Activated CD8-positive, alpha-beta memory T cell treated with anti-CD3 and anti-CD28 coated beads for 1 hour (primary cell): ENCODE measurements around the gene HOXC10.

Experiments used
- DNase-seq, 2 donors: peaks; one replicate each; pipeline ENCODE4 v3.0.0-alpha.2; 2020; ENCODE audit warnings: low read depth in 1 of 2; ENCODE audit errors: extremely low read depth in 1 of 2

HOXC10 gene

DNA sequence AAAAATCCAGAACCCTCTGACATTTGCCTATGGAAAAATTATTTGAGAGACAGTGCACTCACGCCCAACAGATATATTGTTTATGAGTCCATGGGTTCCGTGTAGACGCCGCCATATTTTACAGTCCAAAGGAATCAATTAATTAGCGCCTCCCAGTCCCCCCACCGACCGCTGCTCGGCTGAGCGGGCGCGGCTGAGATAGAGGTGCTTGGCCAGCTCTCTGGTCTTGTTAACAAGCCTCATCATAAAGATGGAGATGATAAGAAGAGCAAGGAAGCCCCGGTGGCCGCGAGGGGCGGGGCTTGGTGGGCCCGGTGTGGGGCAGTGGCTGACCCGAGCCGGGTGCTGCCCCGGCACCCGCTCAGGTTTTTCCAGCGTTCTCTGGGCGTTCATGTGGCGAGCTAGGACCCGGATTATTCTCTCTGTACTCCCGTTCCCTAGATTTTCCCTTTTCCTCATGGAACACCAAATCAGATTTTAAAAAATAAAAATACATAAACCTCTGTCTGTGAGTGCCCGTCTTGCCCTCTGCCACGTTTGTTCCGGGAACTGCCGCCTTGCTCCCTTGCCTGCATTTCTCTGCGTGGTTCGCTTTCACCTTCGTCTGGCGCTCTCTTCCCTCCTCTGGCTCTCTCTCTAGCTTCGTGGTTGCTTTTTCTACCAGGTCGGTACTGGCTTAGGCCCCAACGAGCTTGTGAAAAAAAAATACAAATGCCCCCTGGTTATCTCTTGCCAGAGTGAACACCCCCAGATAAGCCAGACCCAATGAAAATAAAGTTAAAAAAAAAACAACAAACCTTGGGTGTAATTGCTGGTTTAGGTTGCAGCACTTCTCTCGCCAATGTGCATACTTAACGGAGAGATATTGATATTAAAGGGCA is 21.3 kb upstream of the HOXC10 start:
- DNase-seq = no peak

DNA sequence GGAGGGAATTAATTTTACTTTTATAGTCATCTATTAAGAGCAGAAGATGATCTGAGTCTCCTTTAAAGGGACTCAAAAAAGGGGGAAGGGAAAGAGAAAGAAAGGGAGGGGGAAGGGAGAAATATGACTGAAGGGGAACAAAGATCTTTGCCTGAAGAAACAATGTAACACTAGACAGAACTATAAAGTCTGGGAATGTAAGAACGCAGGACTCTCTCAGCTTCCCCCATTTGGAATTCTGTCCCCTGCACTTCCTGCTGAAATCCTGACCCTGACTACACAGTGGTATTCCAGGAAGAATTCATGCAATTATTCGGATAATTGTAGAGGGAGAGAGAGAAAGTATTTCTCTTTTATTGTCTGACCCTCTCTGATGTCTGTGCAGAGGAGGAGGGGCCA is 20.6 kb upstream of the HOXC10 start:
- DNase-seq = no peak

DNA sequence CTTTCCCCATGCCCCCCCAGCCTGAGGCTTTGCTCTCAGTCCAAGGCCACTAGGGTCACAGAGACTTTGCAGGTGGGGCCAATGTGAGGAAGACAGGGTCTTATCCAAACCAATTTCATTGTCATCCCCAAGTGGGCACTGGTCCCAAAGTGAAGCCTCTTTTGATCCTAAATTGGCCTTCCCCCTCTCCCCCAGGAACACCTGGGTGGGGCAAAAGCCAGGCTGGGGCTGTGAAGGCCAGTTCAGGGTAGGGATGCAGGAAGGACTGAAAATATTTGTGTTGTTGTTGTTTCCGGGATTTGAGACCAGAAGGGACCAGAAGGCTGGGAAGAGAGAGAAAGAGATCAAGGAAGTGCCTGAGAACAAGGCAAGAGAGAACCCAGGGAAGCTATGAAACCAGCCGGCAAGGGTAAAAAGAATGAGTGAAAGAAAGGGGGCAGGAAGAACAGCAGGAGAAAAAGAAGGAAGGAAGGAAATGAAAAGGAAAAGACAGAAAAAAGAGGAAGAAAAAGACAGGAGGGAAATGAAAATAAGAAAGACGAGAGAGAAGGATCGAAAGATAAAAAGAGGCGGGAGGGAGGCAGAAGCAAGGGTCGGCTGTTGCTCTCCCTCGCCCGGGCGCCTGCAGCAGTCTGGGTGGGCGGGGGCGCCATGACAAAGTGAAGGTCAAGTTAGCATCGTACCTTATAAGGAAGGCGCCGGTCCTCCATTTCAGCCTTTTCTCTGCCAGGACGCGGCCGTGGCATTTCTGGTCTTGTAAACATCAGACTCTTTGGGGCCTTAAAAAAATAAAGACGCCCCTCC is 19.5 kb upstream of the HOXC10 start:
- no peak for DNase-seq

DNA sequence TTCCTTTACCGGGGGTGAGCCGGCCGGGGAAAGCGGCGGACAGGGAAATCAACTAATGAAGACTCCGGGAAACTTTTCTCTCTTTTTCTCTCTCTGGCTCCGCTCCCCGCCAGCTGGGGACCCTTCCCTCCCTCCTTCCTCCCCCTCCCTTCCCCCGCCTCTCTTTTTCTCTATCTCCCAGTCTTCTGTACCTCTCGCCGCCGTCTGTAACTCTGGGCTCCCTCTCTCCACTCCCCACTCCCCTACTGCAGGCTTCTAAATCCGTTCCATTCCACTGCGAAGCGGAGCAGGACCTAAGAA is 18.9 kb upstream of the HOXC10 start:
- DNase-seq = no peak

DNA sequence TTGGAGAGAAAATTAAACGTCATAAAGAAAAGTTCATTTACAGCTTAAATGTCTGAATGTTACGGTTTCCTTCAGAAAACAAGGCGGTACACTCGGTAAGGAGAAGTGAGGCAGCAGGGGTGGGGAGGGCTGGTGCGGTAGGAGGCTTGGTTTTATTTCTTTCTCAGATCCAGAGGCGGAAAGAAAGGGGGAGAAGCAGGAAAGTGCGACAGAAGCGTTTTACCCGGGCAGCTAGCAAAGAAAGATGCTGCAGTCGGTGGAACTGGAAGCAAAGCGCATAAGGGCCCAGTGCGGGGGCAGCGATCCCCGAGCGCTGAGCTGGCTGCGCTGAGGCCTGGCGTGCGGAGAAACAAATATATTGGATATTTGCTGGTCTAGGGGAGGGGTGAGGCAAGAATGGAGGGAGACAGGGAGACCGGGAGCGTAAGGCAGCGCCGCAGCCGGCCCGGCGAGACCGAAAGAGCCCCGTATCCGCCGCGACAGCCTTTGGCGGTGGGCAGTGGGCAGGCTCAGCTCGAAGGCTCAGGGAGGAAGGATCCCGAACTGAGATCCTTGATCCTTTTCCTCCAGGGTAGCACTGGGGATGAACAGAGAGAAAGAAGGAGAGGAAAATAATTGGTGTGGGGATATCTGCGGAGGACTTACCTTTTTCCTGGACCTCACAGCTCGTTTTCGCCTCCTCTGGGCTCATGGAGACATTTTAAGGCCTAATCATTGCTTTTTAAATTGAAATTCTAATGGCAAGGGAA is 18.4 kb upstream of the HOXC10 start:
- no peak for DNase-seq

DNA sequence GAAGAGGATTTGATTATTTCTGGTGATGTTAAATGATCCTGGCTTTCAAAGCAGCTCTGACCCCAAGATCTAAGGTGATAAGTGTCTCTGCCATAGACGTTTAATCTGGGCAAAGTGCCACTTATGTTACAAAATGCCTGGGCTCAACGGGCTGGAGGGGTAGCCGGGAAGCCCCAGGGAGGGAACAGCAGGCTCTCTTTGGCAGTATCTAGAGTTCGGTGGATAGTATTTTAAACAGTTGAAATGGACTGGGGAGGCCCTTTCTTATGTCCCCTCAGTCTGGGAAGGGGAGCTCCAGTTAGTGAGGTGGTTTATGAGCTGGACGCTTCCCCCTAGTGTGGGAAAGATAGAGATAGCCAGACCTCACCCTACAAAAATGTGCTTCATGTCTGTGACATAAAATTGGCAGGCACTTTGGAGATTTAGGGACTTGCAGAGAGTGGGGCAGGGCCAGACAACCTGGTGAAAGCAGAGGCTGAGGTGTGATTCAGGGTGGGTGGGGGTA is 17.5 kb upstream of the HOXC10 start:
- no peak for DNase-seq

DNA sequence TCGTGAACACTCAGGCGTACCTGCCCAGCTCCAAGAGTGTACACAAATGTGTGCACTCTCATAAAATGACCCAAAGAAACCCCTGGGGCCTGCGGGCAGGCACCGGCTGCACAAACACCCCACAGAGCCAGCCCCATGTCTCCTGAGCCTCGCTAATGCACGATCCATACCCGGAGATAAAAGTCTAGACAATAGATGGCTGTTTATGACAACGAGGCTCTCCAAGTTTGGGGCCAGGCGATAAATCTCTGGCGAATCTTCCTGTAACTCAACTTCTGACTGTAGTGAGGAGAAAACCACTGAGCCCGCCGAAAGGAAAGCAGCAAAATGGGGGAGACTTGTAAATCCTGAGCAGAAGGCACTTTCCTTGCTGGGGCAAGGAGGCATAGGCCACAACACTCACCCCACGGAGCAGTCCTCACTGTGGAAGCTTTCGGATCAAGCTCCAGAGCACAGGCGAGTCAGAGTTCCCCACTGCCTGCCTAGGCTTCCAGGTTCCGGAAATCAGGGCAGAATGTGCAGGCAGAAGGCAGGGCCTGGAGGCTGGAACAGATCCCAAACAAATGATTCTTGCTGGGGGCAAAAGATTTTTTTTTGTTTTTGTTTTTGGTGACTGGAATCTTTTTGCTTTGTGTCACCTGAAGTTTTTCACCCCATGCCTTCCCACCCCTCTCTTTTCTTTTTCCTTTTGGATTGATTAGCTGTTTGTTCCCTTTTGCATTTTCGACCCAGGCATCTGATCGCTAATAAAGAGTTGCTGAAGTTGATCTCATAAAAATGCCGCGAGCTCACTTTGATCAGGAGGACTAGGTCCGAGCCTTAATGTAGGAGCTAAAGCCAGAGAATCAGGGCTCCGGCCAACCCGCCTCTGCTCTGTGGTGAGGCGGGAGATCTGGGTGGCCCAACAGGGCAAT is 16.5 kb upstream of the HOXC10 start:
- DNase-seq = no peak

DNA sequence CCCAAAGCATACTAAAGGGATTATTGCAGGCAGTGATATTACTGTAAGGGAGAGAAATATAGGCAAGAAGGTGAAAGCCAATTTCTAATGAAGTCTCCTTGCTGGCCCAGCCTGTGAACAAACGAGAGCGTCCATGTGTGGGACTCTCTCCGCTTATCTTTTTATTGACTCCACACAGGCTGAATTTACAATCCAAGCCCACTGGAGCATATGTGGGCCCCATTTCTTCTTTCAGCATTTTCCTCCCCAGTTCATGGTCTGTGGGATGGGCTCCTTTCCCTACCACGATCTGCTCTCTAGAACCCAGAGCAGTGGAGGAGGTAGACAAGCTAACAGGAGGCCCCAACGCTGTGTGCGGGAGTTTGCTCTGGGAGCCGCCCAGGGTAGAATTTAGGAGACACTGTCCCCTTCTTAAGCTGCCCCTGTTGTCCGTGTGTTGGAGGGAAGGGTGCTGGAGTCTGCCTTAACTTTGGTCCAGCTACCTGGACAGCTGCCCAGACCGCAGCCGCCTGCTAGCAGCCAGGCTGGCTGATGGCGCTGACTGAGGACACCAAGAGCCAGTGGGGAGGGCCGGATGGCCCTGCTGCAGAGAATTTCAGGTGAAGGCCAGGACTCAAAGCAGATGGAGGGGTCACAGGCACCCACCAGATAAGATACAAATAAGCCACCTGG is 15.2 kb upstream of the HOXC10 start:
- no peak for DNase-seq

DNA sequence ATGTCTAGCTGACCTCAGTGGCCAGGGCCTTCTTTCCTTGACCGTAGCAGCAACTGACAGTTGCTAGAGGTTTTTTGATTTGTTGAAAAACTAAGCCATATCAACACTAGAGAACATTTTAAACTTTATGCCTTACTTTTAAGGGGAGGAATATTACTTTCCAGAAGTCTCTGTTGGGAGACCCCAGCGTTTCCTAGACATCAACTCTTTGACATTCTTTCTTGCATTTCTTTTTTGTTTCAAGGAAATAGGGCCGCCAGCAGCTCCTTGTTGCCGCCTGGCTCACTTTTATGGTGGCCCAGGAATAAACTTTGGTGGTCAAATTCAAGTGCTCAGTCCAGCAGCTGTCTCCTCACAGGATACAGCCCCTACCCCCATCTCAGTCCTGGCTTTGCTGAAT is 14.5 kb upstream of the HOXC10 start:
- no peak for DNase-seq

DNA sequence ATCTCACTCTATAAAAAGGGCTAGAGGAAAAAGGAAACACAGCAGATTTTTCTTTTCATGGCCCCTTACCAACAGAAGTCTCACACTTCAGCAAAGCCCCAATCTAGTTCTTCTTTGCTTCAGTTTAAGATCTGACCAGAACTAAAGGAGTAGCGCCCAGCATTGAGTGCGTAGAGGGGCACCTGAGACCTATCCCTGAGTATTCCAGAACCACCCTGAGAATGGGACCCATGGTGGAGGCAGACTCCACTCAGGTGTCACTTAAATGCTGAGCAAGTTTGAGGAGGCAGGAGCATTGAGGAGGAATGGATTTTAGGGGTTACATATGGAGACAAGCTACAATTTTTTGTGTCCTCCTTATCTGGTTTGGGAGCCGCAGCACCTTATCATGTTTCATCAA is 13.8 kb upstream of the HOXC10 start:
- no peak for DNase-seq

DNA sequence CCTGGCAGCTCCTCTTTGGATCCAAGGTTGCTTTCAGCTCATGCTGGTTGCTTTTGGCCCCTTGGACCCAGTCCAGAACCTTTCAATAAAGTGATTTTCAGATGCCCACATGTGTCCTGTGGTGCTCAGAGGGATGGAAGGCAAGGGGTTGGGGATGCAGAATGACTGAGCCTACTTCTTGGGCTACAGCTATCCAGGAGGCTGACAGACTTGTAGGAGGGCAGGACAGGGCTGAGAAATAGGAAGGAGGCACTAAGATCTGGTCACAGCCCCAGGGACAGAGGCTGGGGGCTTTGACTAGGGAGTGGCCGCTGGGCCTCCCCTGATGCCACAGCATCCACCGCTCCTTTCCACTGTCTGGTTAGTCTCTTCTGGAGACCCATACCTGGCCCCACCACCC is 13.3 kb upstream of the HOXC10 start:
- DNase-seq = no peak

DNA sequence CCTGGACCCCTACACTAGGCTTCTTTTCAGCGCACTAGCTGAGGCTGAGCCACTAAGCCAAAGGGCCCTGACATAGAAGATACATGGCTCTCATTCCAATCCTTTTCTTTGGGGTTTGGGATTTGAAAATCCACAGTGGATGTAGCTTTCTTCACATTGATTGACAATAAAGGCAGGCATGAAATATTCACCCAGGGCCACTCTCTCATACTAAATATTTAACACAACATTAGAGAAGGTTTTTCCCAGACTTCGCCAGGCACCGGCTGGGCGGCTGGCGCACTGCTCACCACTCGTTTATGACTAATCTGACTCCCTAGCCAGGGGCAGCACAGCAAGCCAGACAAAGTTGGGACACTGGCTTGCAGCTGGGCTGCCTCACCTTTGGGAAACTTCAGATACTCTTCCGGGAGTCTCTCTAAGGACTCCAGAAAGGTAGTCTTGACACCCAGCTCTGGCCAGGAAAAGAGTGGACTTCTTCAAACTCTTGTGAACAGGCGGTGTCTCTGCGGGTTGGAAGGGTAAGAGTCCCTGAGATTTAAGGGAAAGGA is 12.7 kb upstream of the HOXC10 start:
- no peak for DNase-seq

DNA sequence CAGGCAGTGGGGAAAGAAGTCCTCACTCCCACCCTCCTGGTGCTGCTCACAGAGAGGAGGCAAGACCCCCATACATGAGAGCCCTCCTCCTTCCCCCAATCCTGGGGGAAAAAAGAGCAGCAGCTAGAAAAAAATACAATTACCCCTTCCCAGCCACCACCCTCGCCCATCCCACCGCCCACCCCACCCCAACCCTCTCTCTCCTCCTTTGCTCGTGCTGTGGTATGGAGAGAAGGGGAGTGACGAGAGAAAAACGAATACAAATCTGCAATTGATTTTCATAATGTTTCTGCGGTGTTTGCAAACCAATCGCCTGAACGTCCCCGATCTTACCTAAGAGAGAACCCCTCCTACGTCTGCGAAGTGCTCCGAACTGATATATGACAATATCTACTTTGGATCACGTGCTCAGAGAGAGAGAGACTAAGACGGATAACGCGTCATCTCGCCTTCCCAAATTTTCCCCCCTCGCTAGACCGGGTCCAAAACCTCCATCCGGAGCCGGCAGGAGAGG is 12.2 kb upstream of the HOXC10 start, which contains the start of gene HOXC11:
Gene HOXC11, plus strand, starts transcription at position 405 of the 514 bp plus-strand sequence. CDS start 116 bp downstream, outside the sequence.
- DNase-seq = no peak

DNA sequence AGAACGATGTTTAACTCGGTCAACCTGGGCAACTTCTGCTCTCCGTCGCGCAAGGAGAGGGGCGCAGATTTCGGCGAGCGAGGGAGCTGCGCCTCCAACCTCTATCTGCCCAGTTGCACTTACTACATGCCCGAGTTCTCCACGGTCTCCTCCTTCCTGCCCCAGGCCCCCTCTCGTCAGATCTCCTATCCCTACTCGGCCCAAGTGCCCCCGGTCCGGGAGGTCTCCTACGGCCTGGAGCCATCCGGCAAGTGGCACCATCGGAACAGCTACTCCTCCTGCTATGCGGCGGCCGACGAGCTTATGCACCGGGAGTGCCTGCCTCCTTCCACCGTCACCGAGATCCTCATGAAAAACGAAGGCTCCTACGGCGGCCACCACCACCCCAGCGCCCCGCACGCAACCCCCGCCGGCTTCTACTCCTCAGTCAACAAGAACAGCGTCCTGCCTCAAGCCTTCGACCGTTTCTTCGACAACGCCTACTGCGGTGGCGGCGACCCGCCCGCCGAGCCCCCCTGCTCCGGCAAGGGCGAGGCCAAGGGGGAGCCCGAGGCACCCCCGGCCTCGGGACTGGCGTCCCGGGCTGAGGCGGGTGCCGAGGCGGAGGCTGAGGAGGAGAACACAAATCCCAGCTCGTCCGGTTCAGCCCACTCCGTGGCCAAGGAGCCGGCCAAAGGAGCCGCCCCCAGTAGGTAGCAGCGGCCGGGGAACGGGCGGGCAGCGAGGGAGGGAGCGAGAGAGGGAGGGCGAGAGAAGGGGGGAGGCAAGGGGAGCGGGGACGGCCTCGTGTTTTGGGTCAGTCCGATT is 11.5 kb upstream of the HOXC10 start:
- no peak for DNase-seq

DNA sequence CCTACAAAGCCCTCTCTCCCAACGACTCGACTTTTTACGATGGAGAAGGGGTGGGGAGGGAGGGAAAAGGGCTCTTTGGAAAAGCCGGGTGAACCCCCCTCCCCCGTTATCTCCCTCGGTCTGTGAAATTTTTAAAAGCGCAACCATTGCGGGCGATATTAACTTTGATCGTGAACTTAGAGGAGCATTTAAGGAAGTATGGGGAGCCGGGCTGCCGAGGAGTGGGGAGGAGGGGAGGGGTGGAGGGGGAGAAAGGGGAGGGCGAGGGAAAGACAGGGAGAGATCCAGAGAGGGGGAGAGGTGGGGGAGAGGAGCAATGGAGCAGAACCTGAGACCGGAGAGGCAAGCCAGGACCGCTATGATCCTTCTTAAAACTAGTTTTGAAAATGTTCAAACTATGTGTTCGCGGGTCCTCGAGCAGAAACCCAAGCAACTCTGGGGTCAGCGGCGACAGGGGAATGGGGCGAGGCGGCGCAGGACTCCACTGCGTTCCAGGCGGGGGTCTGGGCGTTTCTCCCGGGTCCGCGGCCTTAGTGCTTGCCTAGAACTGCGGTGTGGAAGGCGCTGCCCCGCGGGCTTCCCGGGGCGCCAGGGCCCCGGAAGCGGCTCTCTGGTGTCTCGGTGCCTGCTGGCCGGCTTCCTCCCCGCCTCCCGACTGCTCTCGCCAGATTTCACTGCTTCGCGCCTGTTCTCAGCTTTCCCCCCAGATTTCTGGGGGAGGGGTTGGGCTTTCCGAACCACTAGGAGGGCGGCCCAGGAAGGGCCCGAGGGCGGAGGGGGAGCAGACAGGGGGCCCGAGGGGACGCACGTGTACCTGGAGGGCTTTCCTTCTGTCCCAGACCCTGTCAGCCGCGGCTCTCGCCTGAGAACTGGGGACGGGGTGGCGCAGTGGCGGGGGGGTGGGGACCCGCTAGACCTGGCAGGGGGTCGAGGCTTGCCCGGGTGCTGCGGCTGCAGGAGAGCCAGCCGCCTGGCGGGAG is 10.6 kb upstream of the HOXC10 start, which contains the start of gene HOTAIR:
Gene HOTAIR, minus strand, starts transcription at position 871 of the 980 bp plus-strand sequence.
- DNase-seq = no peak

DNA sequence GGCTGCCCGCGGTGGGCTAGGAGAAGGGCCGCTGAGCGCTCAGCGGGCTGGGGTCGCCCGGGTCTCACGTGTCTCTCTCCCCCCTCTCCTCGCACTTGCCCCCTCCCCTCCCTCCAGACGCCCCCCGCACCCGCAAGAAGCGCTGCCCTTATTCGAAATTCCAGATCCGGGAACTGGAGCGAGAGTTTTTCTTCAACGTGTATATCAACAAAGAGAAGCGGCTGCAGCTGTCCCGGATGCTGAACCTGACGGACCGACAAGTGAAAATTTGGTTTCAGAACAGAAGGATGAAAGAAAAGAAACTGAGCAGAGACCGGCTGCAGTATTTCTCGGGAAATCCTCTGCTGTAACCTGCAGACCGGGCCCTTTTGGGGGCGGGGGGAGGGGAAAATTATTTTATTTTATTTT is 9.9 kb upstream of the HOXC10 start:
- no peak for DNase-seq
